GM12864 (cell line): ENCODE measurements around the gene KRT6C.

ENCODE experiments used
- DNase-seq: peaks from one replicate; pipeline ENCODE4 v3.0.0-alpha.2; 2011; ENCODE audit warnings: low read depth
- H3K4me3 ChIP-seq: 2 replicates; pipeline ENCODE4 v1.5.1; 2011; ENCODE audit warnings: mild to moderate bottlenecking, low read depth, low read length, control low read depth
- TF ChIP-seq, protein P1 (sequence below): IDR thresholded peaks from 2 replicates; pipeline ENCODE4 v1.5.1; 2011; ENCODE audit warnings: low read depth, mild to moderate bottlenecking, moderate library complexity, low read length, control low read depth, inconsistent platforms; ENCODE audit errors: missing control alignments

Gene KRT6C

DNA sequence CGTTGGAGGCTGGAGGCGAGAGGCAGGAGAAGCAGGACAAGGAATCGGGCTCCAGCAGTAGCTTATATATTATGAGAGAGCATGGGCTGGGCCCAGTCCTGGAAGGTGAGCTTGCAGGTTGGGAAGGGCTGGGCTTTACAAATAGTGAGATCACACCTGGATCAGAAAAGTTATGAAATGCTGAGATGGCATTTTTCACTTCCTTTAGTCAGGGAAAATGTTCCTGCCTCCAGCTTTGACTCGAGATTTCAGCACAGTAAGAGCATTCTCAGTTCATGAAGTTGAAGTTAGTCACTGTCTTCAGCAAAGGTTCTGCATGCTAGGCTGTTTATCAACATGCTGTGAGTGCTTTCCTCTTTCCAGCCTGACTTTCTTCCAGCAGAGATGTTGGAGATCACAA, at the start of gene KRT6C:
KRT6C (minus strand) TSS at position 38 of the 400 bp plus-strand sequence. CDS start 68 bp downstream, outside the sequence.
- TF ChIP-seq, protein P1, sequence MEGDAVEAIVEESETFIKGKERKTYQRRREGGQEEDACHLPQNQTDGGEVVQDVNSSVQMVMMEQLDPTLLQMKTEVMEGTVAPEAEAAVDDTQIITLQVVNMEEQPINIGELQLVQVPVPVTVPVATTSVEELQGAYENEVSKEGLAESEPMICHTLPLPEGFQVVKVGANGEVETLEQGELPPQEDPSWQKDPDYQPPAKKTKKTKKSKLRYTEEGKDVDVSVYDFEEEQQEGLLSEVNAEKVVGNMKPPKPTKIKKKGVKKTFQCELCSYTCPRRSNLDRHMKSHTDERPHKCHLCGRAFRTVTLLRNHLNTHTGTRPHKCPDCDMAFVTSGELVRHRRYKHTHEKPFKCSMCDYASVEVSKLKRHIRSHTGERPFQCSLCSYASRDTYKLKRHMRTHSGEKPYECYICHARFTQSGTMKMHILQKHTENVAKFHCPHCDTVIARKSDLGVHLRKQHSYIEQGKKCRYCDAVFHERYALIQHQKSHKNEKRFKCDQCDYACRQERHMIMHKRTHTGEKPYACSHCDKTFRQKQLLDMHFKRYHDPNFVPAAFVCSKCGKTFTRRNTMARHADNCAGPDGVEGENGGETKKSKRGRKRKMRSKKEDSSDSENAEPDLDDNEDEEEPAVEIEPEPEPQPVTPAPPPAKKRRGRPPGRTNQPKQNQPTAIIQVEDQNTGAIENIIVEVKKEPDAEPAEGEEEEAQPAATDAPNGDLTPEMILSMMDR, result no peak
- no peak within 1 kb of the TSS for H3K4me3 ChIP-seq
- no peak for DNase-seq

- TF ChIP-seq, protein P1, result no peak
- H3K4me3 ChIP-seq, result no peak overlapping the region
Observed at GRCh38 chr12:52522346-52523011, 48.9 kb upstream of the KRT6C start.

DNA sequence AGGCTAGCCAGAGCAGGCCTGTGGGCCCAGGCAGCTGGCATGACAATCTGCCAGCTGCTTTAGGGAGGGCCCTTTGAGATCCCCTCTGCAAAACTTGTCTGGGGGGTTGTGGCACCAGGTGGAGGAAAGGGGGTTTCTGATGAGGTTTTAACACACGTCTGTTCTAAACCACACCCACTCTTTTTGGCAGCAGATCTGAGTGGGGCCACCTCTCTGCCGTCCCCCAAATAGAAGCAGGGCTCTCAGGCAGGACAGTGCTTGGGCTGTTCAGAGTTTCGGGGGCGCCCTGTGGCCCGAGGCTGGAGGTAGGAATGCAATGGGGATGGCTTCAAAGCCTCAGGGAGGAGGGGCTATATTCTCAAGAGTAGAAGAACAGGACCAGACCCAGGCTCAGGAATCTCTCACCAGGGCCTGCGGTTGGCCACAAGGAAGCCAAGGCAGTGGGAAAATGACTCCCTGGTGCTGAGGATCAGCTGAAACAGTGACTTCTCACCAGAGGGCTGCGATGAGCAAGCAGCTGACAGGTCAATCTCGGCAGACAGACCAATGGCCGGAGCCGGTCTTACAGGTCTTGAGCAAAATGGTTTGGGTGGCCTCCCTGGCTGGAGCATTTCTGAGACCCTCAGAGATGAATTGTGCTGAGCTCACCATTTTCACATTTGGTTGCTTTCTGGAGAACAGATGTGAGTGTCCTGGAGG, 48.1 kb upstream of the KRT6C start:
- no peak for DNase-seq
- no peak overlapping the region for H3K4me3 ChIP-seq
- TF ChIP-seq, protein P1, result no peak

More at GRCh38 chr12:52522346-52523011, 48.9 kb upstream of the KRT6C start:
- DNase-seq, result no peak

- TF ChIP-seq, protein P1, result no peak
- H3K4me3 ChIP-seq, result no peak overlapping the region
- no peak for DNase-seq
Observed at GRCh38 chr12:52521175-52521567, 47.6 kb upstream of the KRT6C start.

DNA sequence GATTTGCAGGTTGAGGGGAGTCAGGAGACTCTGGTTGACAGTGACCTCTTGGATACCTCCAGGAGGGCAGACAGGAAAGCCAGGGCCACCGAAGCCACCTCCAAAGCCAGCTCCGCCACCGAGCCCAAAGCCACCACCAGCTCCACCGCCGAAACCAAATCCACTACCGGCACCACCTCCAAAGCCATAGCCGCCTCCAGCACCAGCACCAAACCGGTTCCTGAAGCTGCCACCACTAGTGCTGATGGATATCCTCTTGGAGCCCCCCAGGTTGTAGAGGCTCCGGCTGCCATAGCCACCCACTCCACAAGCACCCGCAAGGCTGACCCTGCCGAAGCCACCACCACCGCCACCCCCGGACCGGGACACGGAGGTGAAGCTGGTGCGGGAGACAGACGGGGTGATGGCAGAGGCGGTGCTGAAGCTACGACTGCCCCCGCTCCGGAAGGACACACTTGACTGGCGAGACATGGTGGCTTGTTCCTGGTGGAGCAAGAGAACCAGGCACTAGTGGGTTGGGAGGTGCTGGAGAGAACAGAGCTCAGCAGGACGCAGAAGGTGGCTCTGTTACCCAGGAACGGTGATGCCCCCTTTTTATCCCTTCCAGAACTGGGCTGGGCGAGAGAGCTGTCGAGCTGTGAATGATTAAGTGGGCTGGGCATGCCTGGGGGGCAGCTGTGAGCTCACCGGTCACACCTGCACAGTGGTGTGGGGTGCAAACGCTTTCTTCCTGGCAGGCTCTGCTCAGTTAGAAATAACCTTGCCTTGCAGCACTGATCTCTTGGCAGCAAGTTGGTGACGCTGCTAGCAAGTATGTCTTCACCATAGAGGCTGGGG, 46.4 kb upstream of the KRT6C start, which contains the start of gene KRT5:
KRT5 (minus strand) TSS at position 569 of the 837 bp plus-strand sequence; CDS start at position 471, 98 bp downstream.
- no peak for DNase-seq

GRCh38 chr12:52519387-52519703, 45.7 kb upstream of the KRT6C start:
- H3K4me3 ChIP-seq, result no peak overlapping the region
- DNase-seq, result no peak
- TF ChIP-seq, protein P1, result no peak

More for the DNA sequence above, 46.4 kb upstream of the KRT6C start, which contains the start of gene KRT5:
- H3K4me3 ChIP-seq, result no peak within 1 kb of the TSS
- TF ChIP-seq, protein P1, result no peak
